Transverse colon (tissue), 4 donors: ENCODE data around the gene C2CD3.

Experiments used
- POLR2AphosphoS5 ChIP-seq, 3 donors: sonication (generic); formaldehyde crosslinking; IDR thresholded peaks; one replicate each; pipeline ENCODE4 v1.6.1; 2016; ENCODE audit warnings: antibody characterized with exemption in 3 of 3
- TF ChIP-seq, protein P1 (sequence below), 5 experiments: fragments of 200-600 bp in 3 of 5; fragments of 450-650 bp in 2 of 5; sonication (generic) in 3 of 5; IDR thresholded peaks; 1 replicate in 2 of 5; 2 replicates in 3 of 5; pipeline ENCODE4 v1.5.1; 2016 to 2017; ENCODE audit warnings: antibody characterized with exemption in 5 of 5, inconsistent platforms in 3 of 5, mild to moderate bottlenecking in 2 of 5, moderate library complexity in 1 of 5

DNA sequence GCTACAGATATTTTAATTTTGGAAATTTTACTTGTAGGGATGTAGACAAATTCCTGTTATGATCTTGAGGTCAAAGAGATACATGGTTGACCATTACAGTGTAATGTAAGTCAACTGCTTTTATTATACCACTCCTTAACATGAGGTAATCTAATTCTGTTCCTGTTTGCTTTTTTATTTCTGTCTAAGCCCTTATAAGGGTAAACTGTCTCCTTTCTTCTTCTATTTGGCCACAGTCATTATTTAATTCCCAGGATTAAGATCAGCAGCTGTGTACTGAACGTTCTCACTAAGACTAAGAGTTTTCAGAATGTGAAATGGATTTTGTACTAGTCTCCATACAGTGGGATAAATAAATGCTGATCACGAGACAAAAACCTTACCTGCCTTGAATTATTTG, 32.8 kb downstream of the C2CD3 start:
- TF ChIP-seq, protein P1, sequence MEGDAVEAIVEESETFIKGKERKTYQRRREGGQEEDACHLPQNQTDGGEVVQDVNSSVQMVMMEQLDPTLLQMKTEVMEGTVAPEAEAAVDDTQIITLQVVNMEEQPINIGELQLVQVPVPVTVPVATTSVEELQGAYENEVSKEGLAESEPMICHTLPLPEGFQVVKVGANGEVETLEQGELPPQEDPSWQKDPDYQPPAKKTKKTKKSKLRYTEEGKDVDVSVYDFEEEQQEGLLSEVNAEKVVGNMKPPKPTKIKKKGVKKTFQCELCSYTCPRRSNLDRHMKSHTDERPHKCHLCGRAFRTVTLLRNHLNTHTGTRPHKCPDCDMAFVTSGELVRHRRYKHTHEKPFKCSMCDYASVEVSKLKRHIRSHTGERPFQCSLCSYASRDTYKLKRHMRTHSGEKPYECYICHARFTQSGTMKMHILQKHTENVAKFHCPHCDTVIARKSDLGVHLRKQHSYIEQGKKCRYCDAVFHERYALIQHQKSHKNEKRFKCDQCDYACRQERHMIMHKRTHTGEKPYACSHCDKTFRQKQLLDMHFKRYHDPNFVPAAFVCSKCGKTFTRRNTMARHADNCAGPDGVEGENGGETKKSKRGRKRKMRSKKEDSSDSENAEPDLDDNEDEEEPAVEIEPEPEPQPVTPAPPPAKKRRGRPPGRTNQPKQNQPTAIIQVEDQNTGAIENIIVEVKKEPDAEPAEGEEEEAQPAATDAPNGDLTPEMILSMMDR (IDR thresholded peaks at IDR 0.05) = no peak
- no peak for TF ChIP-seq POLR2AphosphoS5 (IDR thresholded peaks at IDR 0.05)
